Germinal center (tissue), 1 donor: ENCODE measurements around the gene SLC25A26.
A peak's percentile ranks its signal among the peaks of the same experiment; 100 is the strongest.
"Not testable (repeated sequence)": the region's sequence is repeated elsewhere in the genome, so short reads cannot be mapped to it uniquely, and the experiment has no call there.

Source experiments
- DNase-seq: peaks from one replicate; pipeline ENCODE4 v3.0.0; 2012; ENCODE audit warnings: mixed read lengths, low spot score

Gene SLC25A26, protein sequence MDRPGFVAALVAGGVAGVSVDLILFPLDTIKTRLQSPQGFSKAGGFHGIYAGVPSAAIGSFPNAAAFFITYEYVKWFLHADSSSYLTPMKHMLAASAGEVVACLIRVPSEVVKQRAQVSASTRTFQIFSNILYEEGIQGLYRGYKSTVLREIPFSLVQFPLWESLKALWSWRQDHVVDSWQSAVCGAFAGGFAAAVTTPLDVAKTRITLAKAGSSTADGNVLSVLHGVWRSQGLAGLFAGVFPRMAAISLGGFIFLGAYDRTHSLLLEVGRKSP

GRCh38 chr3:66220602-66221377 is at the start of gene SLC25A26:
Gene SLC25A26, plus strand, starts transcription at chr3:66221001. Its CDS starts 94 bp downstream, at chr3:66221095.
- peak; percentile 97 for DNase-seq

GRCh38 chr3:66172394-66172793 is 48.4 kb upstream of the SLC25A26 start:
- no peak for DNase-seq

DNA sequence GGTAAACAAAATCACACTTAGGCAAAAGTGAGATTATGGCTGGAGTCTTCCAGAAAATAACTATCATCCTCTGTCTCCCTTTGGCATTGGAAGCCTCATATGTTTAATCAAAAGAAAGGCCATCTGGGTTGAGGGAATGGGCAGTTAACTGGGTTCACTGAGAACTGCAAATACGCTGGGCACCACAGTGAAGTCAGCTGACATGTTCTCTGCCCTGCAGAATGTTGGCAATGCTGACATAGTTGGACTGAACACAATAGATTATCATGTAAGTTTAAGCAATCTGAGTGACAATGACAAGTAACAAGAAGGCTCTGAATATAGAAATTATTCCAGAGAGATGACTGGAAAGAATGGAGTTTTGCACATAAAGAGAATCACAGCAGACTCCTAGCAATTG is 43.8 kb upstream of the SLC25A26 start:
- DNase-seq, result no peak

GRCh38 chr3:66178206-66178605 is 42.6 kb upstream of the SLC25A26 start:
- DNase-seq, result no peak

DNA sequence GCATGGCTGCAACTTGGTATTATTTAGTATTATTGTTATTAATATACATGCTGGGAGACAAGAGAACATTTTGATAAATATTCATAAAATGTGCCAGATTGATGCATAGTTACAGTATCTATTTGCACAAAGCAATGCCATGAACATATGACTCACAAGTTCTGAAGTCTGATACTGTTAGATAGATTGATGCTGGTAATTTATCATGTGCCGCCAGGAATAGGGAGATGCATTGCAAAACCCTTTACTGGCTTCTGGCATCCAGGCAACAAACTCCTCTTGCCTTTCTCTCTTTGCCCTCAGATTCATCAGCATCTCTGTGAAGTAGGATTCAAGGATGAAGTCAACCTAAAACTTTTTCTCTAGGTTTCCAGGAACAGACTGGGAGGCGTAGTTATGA is 41.0 kb upstream of the SLC25A26 start:
- no peak for DNase-seq

DNA sequence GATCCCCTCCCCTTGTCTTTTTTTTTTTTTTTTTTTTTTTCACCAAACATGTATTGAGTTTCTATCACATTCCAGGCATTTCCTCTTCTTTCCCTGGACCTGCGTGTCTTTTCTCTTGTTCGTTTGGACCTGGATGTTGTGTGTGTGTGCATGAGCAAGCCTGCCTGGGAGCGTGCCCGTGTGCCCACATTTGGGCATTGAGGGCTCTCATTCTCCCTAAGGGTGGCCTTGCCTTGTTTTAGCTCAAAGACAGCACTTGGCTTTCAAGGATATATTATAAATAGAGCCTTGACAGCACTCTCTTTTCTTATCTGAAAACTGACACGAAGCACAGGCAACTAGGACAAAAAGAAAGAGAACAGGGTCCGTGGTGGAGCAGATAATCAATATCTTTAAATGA is 39.0 kb upstream of the SLC25A26 start:
- no peak for DNase-seq

DNA sequence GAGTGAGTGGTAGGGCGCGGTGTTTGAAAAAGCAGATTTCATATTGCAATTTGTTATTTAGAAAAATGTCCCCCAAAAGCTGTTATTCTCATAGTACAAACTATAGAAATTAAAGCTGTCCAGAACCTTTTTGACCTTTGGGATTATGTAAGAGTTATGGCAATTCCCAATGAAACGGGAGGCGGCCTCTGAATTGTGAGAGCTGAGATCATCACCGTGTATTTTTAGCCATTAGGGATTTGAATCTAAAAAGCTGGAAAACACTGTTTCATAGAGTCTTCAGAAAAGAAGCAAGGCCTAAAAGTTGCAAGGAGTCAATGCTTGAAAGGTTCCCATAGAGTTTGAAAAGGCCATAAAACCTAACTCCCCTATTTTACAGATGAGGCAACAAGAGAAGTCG is 38.6 kb upstream of the SLC25A26 start:
- no peak for DNase-seq

GRCh38 chr3:66186545-66186944 is 34.3 kb upstream of the SLC25A26 start:
- no peak for DNase-seq

DNA sequence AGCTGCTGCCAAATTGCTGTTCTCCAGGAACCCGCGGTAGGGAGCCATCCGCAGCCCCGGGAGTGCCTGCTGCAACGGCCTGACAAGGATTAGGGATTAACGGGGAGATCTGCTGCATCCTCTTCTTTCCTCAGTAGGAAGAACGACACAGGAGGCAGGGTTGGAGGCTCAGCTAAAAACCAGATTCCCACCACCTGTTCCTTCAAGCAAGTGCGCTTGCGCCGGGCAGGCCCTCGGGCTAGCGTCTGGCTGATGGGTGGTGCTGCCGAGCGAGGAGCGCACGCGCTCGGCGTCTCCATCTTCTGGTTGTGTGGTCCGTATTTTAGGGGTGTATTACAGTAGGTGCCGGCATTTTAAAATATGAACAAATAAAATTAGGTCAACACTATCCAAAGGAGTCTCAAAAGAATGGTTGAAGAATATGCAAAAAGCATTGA is 25.4 kb upstream of the SLC25A26 start:
- DNase-seq, result peak; percentile 19

DNA sequence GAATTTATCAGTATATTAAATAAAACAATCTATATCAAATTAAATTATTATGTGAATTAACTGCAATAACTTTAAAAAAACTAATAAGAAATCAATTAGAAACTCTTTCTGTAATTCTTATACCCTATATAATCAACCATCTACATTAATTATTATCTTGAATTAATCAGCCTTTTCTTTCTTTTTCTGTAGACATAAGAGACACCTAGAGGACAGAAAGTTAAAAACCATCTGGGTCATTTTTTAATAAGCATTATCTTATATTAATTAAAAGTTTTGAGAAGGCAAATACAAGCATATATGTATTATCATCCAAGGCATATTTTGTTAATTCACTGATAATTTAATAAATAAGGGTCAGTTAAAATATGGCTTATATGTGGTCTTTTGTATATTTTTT is 24.2 kb upstream of the SLC25A26 start:
- no peak for DNase-seq

DNA sequence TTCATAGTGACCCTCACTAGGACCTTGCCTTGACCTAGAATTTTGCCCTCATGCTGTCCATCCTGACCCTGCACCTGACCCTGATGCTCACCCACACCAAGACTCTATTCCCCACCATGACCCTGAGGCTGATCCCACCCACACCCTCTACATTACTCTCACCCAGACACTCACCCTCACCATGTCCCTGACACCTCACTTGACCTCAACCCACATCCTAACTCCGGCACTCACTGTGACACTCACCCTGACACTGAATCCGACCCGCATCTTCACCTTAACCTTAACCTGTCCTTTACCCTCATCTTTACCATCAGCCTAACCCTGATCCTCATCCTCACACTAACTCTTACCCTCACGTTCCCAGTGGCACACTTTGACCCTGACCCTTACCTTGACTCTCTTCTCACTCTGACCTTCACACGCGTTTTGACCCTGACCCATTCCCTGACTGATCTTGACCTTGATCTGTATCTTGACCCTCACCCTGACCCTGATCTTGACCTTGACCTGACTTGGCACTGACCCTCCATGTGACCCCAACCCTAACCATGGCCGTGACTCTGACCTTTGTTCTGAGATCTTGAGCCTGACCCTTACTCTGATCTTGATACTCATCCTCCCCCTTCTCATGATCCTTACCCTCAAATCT is 22.2 kb upstream of the SLC25A26 start:
- DNase-seq, result no peak

- no peak for DNase-seq
Observed at GRCh38 chr3:66199089-66199473, 21.7 kb upstream of the SLC25A26 start.

GRCh38 chr3:66200147-66200546 is 20.7 kb upstream of the SLC25A26 start:
- no peak for DNase-seq

DNA sequence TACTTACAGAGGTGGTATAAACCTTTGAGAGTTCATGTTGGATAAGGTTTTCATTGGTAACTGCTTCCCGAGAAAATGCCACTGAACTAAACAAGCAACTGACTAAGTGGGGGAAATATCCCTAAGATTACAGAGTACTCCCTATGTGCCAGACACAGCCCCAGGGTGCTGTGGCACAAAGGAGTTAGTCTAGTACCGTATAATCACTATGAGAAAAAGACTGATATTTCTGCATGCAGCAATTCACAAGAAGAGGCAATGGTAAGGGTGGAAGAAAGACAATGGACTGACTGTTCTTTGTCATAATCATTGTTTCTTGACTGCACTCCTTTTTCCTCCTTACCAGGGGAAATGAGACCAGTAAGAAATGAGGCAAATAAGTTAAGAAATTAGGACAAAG is 20.0 kb upstream of the SLC25A26 start:
- no peak for DNase-seq

DNA sequence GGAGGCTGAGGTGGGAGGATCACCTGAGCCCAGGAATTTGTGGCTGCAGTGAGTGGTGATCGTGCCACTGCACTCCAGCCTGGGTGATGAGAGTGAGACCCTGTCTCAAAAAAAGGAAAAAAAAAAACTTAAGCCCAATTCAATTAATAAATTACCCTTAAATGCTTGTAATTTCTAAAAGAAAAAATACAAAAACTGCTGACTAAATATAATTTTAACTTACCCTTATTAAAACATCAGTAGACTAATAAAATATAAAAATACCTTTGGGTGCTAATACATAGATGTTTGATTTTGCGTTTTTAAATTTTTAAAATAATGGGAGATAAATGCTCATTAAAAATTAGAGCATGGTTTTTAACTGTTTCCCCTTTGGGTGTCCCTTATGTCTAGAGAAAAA is 17.5 kb upstream of the SLC25A26 start:
- DNase-seq, result no peak

DNA sequence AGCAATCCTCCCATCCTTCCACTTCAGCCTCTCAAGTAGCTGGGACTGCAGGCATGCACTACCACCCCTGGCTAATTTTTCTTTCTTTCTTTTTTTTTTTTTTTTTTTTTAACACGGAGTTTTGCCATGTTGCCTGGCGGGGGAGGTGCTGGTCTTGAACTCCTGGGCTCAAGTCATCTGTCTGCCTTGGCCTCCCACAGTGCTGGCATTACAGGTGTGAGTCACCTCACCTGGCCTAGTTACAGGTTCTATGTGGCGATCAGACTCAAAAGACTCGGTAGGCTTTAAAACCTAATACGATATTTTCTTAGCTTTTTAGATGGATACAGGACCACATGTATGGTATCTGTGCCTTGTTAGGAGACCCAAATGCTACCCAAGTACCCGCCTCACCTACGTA is 14.0 kb upstream of the SLC25A26 start:
- DNase-seq, result no peak

DNA sequence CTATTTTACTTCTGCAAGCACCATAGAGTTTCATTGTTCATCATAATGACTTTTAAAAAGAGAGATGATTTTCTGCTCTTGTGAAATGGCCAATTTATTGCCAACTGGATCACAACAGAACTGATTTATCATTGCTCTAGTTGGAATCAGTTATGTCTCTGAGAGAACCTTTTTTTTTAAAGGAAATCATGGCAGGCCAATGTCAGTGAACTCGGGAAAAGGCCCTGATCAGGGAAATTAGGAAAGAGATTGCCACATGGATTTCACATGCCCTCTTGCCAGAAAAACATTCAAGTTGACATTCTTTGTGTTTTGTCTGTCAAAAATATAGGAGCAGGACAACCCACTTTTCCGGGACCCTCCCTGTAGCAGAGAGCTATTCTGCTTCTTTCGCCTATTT is 12.6 kb upstream of the SLC25A26 start:
- DNase-seq, result no peak

DNA sequence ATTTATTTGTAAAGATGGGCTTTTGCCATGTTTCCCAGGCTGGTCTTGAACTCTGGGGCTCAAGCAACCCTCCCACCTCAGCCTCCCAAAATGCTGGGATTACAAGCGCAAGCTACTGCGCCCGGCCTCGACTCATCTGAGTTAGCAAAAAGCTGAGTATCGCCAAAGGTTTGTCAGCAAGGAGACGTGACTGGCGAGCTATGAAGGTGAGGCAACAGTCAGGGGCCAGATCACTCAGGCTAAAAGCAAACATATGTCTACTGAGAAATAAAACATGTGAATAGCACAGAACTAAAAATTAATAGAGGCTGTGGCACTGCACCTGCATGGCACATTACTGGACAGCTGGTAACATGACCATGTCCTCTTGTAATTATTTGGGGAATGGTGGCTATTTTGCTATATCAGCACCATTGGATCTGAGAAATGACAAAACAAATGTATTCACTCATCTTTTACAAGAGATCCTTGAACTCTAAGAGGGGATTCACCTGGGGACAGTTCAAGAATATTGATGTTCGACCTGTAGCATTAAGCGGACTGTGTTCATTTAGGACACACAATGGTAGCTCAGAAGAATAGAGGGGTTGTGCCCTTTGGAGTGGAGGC is 10.0 kb upstream of the SLC25A26 start:
- DNase-seq, result no peak

DNA sequence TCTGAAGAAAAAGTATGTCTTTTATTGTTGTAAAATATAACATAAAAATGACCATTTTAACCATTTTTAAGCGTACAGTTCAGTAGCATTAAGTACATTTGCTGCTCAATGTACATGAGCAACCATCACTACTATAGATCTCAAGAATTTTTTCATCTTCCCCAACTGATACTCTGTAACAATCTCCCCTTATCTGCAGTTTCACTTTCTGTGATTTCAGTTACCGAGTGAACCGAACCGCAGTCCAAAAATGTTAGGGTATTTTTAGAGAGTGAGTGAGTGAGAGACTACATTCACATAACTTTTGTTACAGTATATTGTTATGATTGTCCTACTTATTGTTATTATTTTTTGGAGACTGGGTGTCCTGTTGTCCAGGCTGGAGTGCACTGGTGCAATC is 9.0 kb upstream of the SLC25A26 start:
- no peak for DNase-seq

GRCh38 chr3:66215106-66215505 is 5.7 kb upstream of the SLC25A26 start:
- DNase-seq, result no peak

- DNase-seq, result no peak
Observed at GRCh38 chr3:66220066-66220465, 735 bp upstream of the SLC25A26 start.

DNA sequence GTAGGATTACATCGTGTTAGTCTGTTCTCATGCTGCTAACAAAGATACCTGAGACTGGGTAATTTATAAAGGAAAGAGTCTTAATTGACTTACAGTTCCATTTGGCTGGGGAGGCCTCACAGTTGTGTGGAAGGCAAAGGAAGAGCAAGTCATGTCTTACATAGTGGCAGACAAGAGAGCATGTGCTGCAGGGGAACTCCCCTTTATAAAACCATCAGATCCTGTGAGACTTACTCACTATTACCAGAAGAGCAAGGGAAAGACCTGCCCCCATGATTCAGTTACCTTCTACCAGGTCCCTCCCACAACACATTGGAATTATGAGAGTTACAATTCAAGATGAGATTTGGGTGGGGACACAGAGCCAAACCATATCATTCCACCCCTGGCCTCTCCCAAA is 3.4 kb downstream of the SLC25A26 start:
- no peak for DNase-seq

GRCh38 chr3:66226093-66226492 is 5.3 kb downstream of the SLC25A26 start:
- not testable (repeated sequence) for DNase-seq
